A673 (cell line): ENCODE measurements around the gene NOTCH3. TPM values are rescaled to one million over a fixed set of nuclear protein-coding genes. Genes with fewer than 3 reads are reported as not detected.

Source experiments
- BruUV-seq: library from RNA; stranded (reverse); fragments of 400-500 nt; replicated peaks from 2 replicates; lab custom pipeline; 2021; lab: Mats Ljungman, UMichigan
- CTCF ChIA-PET: fragments of 300-600 bp; sonication (Branson Sonifier 250); formaldehyde crosslinking; loops from one replicate; lab custom pipeline; 2022; ENCODE audit warnings: antibody characterized with exemption; lab: Charles Lee
- POLR2A ChIA-PET: fragments of 300-600 bp; sonication (Branson Sonifier 250); formaldehyde crosslinking; loops from one replicate; lab custom pipeline; 2022; ENCODE audit warnings: antibody characterized with exemption; ENCODE audit not compliant: low non-redundant PET; lab: Charles Lee
- DNase-seq: peaks from one replicate; pipeline ENCODE4 v3.0.0-alpha.2; 2015; ENCODE audit warnings: low spot score
- H3K27ac ChIP-seq: fragments of 200-600 bp; sonication (generic); 2 replicates; pipeline ENCODE4 v1.5.1; 2016; ENCODE audit warnings: mixed run types, low read depth, mild to moderate bottlenecking, mixed read lengths, antibody characterized with exemption, low read length; ENCODE audit not compliant: poor library complexity, severe bottlenecking
- H3K27me3 ChIP-seq: fragments of 200-600 bp; sonication (generic); replicated peaks from 2 replicates; pipeline ENCODE4 v1.6.1; 2017; ENCODE audit warnings: mixed run types, low read depth, mild to moderate bottlenecking, mixed read lengths, antibody characterized with exemption, low read length; ENCODE audit not compliant: insufficient read depth, poor library complexity
- H3K36me3 ChIP-seq: fragments of 200-600 bp; sonication (generic); 2 replicates; pipeline ENCODE4 v1.6.1; 2016; ENCODE audit warnings: mixed run types, mild to moderate bottlenecking, mixed read lengths, antibody characterized with exemption, low read length; ENCODE audit not compliant: insufficient read depth, poor library complexity, severe bottlenecking
- H3K4me1 ChIP-seq: fragments of 200-600 bp; sonication (generic); 2 replicates; pipeline ENCODE4 v1.6.1; 2017; ENCODE audit warnings: mixed run types, mild to moderate bottlenecking, mixed read lengths, antibody characterized with exemption, low read length; ENCODE audit not compliant: insufficient read depth, poor library complexity, severe bottlenecking
- H3K4me3 ChIP-seq: fragments of 200-600 bp; sonication (generic); 2 replicates; pipeline ENCODE4 v1.5.1; 2016; ENCODE audit warnings: low read depth, mixed run types, mild to moderate bottlenecking, mixed read lengths, low read length; ENCODE audit not compliant: poor library complexity, severe bottlenecking
- H3K9me3 ChIP-seq: fragments of 200-600 bp; sonication (generic); 2 replicates; pipeline ENCODE4 v1.6.1; 2016; ENCODE audit warnings: mixed run types, low read depth, mild to moderate bottlenecking, mixed read lengths, antibody characterized with exemption, low read length; ENCODE audit not compliant: poor library complexity, severe bottlenecking
- EZH2 ChIP-seq: fragments of 200-600 bp; sonication (generic); IDR thresholded peaks from 2 replicates; pipeline ENCODE4 v1.6.1; 2017; ENCODE audit warnings: borderline replicate concordance, low read depth, mild to moderate bottlenecking, mixed read lengths, antibody characterized with exemption, low read length; ENCODE audit not compliant: poor library complexity, severe bottlenecking
- intact Hi-C: fragments of 100-400 bp; cut with micrococcal nuclease; formaldehyde crosslinking; loops from one replicate; pipeline ENCODE4 v1.10.0; 2022; ENCODE audit not compliant: unreplicated experiment
- total RNA-seq: library from RNA; stranded (reverse); gene quantifications from 2 replicates; pipeline ENCODE4 v1.2.3, GENCODE V29; 2021
- TF ChIP-seq, protein P1 (sequence below): fragments of 300-800, 200-600 bp; sonication (generic); conservative IDR thresholded peaks from 2 replicates; pipeline ENCODE4 v1.5.1; 2017; ENCODE audit warnings: low read depth, mild to moderate bottlenecking, antibody characterized with exemption, low read length, moderate library complexity, mixed read lengths

Gene NOTCH3
- total RNA-seq, 1 experiment from 2014 or later: 19.7 TPM

GRCh38 chr19:15191982-15192381 is 8.8 kb downstream of the NOTCH3 start:
- Histone ChIP-seq H3K27ac (no peak overlapping the region), H3K36me3 (peaks cover 4% of the 10 kb centered on the region), H3K4me1 (peaks cover 11% of the 10 kb centered on the region), H3K27me3 (no peaks in the 10 kb centered on the region), H3K4me3 (no peak overlapping the region), H3K9me3 (no peaks in the 10 kb centered on the region)
- intact Hi-C loops: no loop called here
- TF ChIP-seq, protein P1, sequence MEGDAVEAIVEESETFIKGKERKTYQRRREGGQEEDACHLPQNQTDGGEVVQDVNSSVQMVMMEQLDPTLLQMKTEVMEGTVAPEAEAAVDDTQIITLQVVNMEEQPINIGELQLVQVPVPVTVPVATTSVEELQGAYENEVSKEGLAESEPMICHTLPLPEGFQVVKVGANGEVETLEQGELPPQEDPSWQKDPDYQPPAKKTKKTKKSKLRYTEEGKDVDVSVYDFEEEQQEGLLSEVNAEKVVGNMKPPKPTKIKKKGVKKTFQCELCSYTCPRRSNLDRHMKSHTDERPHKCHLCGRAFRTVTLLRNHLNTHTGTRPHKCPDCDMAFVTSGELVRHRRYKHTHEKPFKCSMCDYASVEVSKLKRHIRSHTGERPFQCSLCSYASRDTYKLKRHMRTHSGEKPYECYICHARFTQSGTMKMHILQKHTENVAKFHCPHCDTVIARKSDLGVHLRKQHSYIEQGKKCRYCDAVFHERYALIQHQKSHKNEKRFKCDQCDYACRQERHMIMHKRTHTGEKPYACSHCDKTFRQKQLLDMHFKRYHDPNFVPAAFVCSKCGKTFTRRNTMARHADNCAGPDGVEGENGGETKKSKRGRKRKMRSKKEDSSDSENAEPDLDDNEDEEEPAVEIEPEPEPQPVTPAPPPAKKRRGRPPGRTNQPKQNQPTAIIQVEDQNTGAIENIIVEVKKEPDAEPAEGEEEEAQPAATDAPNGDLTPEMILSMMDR: no peak
- no peak for TF ChIP-seq EZH2
- CTCF ChIA-PET: no interaction called here
- DNase-seq: no peak
- POLR2A ChIA-PET: no interaction called here
- no TSS peak for BruUV-seq

DNA sequence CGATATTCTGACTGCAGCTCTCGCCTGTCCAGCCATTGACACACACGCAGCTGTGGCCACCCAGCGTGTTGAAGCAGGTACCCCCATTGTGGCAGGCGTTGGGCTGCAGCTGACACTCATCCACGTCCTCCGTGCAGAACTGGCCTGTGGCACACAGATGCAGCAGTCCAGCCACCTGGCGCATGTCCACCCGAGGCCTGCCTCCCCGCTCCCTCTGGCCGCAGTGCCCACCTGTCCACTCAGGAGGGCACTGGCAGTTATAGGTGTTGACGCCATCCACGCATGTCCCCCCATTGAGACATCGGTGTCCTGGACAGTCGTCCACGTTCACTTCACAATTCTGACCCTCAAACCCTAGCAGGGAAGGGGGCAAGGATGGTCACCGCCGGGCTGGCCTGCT is 9.3 kb downstream of the NOTCH3 start:
- H3K36me3 ChIP-seq: peaks cover under 1% of the 10 kb centered on the region
- ChIA-PET CTCF (no interaction called here), POLR2A (no interaction called here)
- TF ChIP-seq, protein P1: no peak
- no peak for TF ChIP-seq EZH2
- H3K4me1 ChIP-seq: peaks cover 11% of the 10 kb centered on the region
- H3K9me3 ChIP-seq: no peaks in the 10 kb centered on the region
- H3K27ac ChIP-seq: no peak overlapping the region
- no TSS peak for BruUV-seq
- DNase-seq: no peak
- intact Hi-C loops: no loop called here
- H3K27me3 ChIP-seq: no peaks in the 10 kb centered on the region
- no peak overlapping the region for H3K4me3 ChIP-seq

- H3K27ac ChIP-seq: no peak overlapping the region
- H3K36me3 ChIP-seq: no peaks in the 10 kb centered on the region
- intact Hi-C loops: no loop called here
- ChIA-PET POLR2A (no interaction called here), CTCF (no interaction called here)
- no peaks in the 10 kb centered on the region for H3K27me3 ChIP-seq
- H3K4me3 ChIP-seq: no peak overlapping the region
- no TSS peak for BruUV-seq
- TF ChIP-seq, protein P1: no peak
- TF ChIP-seq EZH2: no peak
- DNase-seq: no peak
- no peaks in the 10 kb centered on the region for H3K4me1 ChIP-seq
- no peaks in the 10 kb centered on the region for H3K9me3 ChIP-seq
Measured at GRCh38 chr19:15188851-15189250, 11.9 kb downstream of the NOTCH3 start.
